ENCODE results near the gene ACACA. TPM values are rescaled to one million over a fixed set of nuclear protein-coding genes. Genes with fewer than 3 reads are reported as not detected.

The ACACA gene
- total RNA-seq, 4 donors from 2014 or later: 47.9 to 56.2 (median 51.4) TPM

DNA sequence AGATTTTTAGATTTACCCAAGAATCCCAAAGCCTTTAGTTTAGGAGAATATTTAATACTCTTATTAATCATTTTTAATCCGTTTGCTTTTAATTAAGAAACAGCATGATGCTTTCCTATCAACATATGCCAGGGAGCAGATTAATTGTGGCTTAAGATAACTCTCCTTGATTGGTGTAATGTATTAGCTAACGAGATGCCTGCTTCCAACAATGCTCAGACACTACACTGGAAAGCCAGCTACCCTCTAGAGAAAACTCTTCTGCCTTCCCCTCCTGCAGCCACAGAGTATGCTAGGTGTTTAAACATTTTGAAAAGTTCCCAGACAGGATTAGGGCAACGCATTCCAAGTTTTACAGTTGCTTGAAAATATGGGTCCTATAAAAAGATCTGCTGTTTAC, 315.7 kb downstream of the ACACA start:
- no peak overlapping the region for H3K27ac ChIP-seq
- no peak for DNase-seq (ENCODE audit: low spot score in 2 of 2)
- H3K4me1 ChIP-seq: no peaks in the 10 kb centered on the region
- WGBS: 85% methylated on average over 3 of the region's 3 CpGs
- no peaks in the 10 kb centered on the region for H3K27me3 ChIP-seq
- H3K9me3 ChIP-seq: no peaks in the 10 kb centered on the region
- peaks cover 70% of the 10 kb centered on the region for H3K36me3 ChIP-seq
- TF ChIP-seq POLR2A (IDR thresholded peaks at IDR 0.05) (no peak), POLR2AphosphoS5 (IDR thresholded peaks at IDR 0.05) (no peak), EP300 (IDR thresholded peaks at IDR 0.05) (no peak)
- TF ChIP-seq, protein P1, sequence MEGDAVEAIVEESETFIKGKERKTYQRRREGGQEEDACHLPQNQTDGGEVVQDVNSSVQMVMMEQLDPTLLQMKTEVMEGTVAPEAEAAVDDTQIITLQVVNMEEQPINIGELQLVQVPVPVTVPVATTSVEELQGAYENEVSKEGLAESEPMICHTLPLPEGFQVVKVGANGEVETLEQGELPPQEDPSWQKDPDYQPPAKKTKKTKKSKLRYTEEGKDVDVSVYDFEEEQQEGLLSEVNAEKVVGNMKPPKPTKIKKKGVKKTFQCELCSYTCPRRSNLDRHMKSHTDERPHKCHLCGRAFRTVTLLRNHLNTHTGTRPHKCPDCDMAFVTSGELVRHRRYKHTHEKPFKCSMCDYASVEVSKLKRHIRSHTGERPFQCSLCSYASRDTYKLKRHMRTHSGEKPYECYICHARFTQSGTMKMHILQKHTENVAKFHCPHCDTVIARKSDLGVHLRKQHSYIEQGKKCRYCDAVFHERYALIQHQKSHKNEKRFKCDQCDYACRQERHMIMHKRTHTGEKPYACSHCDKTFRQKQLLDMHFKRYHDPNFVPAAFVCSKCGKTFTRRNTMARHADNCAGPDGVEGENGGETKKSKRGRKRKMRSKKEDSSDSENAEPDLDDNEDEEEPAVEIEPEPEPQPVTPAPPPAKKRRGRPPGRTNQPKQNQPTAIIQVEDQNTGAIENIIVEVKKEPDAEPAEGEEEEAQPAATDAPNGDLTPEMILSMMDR (IDR thresholded peaks at IDR 0.05): no peak
- no peak overlapping the region for H3K4me3 ChIP-seq

- H3K27ac ChIP-seq: no peak overlapping the region
- TF ChIP-seq EP300 (IDR thresholded peaks at IDR 0.05): no peak
- TF ChIP-seq, protein P1 (IDR thresholded peaks at IDR 0.05): no peak
- TF ChIP-seq POLR2AphosphoS5 (IDR thresholded peaks at IDR 0.05): no peak
- TF ChIP-seq POLR2A (IDR thresholded peaks at IDR 0.05): no peak
- no peaks in the 10 kb centered on the region for H3K27me3 ChIP-seq
- H3K9me3 ChIP-seq: no peaks in the 10 kb centered on the region
- no peaks in the 10 kb centered on the region for H3K4me1 ChIP-seq
- 58% methylated on average over 7 of the region's 7 CpGs for WGBS
- peaks cover 72% of the 10 kb centered on the region for H3K36me3 ChIP-seq
- H3K4me3 ChIP-seq: no peak overlapping the region
- DNase-seq (ENCODE audit: low spot score in 2 of 2): no peak
Measured at GRCh38 chr17:37089956-37090355, 316.7 kb downstream of the ACACA start.

- Histone ChIP-seq H3K27ac (no peak overlapping the region), H3K9me3 (no peaks in the 10 kb centered on the region), H3K4me1 (no peaks in the 10 kb centered on the region), H3K36me3 (peaks cover 68% of the 10 kb centered on the region), H3K4me3 (no peak overlapping the region), H3K27me3 (no peaks in the 10 kb centered on the region)
- 75% methylated on average over 11 of the region's 11 CpGs for WGBS
- TF ChIP-seq POLR2A (IDR thresholded peaks at IDR 0.05): no peak
- TF ChIP-seq EP300 (IDR thresholded peaks at IDR 0.05): no peak
- no peak for TF ChIP-seq POLR2AphosphoS5 (IDR thresholded peaks at IDR 0.05)
- TF ChIP-seq, protein P1 (IDR thresholded peaks at IDR 0.05): no peak
- no peak for DNase-seq (ENCODE audit: low spot score in 2 of 2)
Measured at GRCh38 chr17:37088913-37089312, 317.7 kb downstream of the ACACA start.

- WGBS: 41% methylated on average over 3 of the region's 3 CpGs
- TF ChIP-seq, protein P1 (IDR thresholded peaks at IDR 0.05): no peak
- TF ChIP-seq EP300 (IDR thresholded peaks at IDR 0.05): no peak
- no peak for TF ChIP-seq POLR2A (IDR thresholded peaks at IDR 0.05)
- TF ChIP-seq POLR2AphosphoS5 (IDR thresholded peaks at IDR 0.05): no peak
- DNase-seq (ENCODE audit: low spot score in 2 of 2): no peak
Measured at GRCh38 chr17:37088459-37088858, 318.2 kb downstream of the ACACA start.

DNA sequence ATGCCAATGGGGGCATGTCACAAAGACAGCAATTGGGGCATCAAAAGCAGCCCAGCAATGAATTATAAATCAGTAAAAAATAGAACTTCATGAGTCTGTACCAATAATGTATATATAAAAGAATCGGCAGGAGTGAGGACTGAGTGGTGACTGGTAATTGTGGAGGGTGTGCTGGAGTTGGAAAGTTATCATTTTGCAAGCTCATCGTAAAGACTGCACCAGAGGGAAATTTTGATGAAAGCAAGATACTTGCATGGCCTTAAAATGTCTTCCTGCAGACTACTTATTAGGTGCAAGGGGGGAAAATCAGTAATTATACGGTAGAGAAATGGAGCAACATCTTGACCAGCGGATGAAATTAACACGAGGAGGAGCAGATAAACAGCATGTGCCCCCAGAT, 319.0 kb downstream of the ACACA start:
- Histone ChIP-seq H3K27me3 (no peaks in the 10 kb centered on the region), H3K4me3 (no peak overlapping the region), H3K27ac (no peak overlapping the region), H3K4me1 (no peaks in the 10 kb centered on the region), H3K36me3 (peaks cover 58% of the 10 kb centered on the region), H3K9me3 (no peaks in the 10 kb centered on the region)
- no peak for TF ChIP-seq EP300 (IDR thresholded peaks at IDR 0.05)
- no peak for TF ChIP-seq POLR2A (IDR thresholded peaks at IDR 0.05)
- TF ChIP-seq, protein P1 (IDR thresholded peaks at IDR 0.05): no peak
- TF ChIP-seq POLR2AphosphoS5 (IDR thresholded peaks at IDR 0.05): no peak
- DNase-seq (ENCODE audit: low spot score in 2 of 2): no peak
- WGBS: 94% methylated on average over 5 of the region's 5 CpGs

More at GRCh38 chr17:37088459-37088858, 318.2 kb downstream of the ACACA start:
- Histone ChIP-seq H3K27me3 (no peaks in the 10 kb centered on the region), H3K9me3 (no peaks in the 10 kb centered on the region), H3K4me1 (no peaks in the 10 kb centered on the region), H3K4me3 (no peak overlapping the region), H3K27ac (no peak overlapping the region), H3K36me3 (peaks cover 66% of the 10 kb centered on the region)

Measured in suprapubic skin (tissue), 4 donors.